PC-9 (cell line): Measurements from ENCODE around the gene ZNHIT2. TPM values are rescaled to one million over a fixed set of nuclear protein-coding genes. Genes with fewer than 3 reads are reported as not detected.

Experiments
- BruUV-seq: library from RNA; stranded (reverse); fragments of 400-500 nt; replicated peaks from 2 replicates; lab custom pipeline; 2021; lab: Mats Ljungman, UMichigan
- CTCF ChIA-PET: fragments of 300-600 bp; sonication (Branson Sonifier 250); formaldehyde crosslinking; loops from one replicate; lab custom pipeline; 2022; ENCODE audit warnings: antibody characterized with exemption; lab: Charles Lee
- POLR2A ChIA-PET: fragments of 300-600 bp; sonication (Branson Sonifier 250); formaldehyde crosslinking; loops from one replicate; lab custom pipeline; 2022; ENCODE audit warnings: antibody characterized with exemption; ENCODE audit not compliant: unreplicated experiment; lab: Charles Lee
- DNase-seq, 2 experiments: peaks; one replicate each; pipeline versions ENCODE4 v3.0.0 to v3.0.0-alpha.2; 2015 to 2022; ENCODE audit warnings: mixed read lengths in 1 of 2
- H2AFZ ChIP-seq: fragments of 200-600 bp; sonication (generic); 2 replicates; pipeline ENCODE4 v1.8.1; 2017; ENCODE audit warnings: antibody characterized with exemption
- H3F3A ChIP-seq: fragments of 200-600 bp; sonication (generic); 2 replicates; pipeline ENCODE4 v1.8.1; 2017; ENCODE audit warnings: antibody characterized with exemption, mild to moderate bottlenecking, low read depth; ENCODE audit not compliant: insufficient read depth
- H3K27ac ChIP-seq: fragments of 200-600 bp; sonication (generic); 2 replicates; pipeline ENCODE4 v1.6.1; 2016; ENCODE audit warnings: mixed run types
- H3K27me3 ChIP-seq: fragments of 200-600 bp; sonication (generic); 2 replicates; pipeline ENCODE4 v1.6.1; 2016; ENCODE audit warnings: low read depth, mixed run types; ENCODE audit not compliant: insufficient read depth
- H3K36me3 ChIP-seq: fragments of 200-600 bp; sonication (generic); 2 replicates; pipeline ENCODE4 v1.6.1; 2016; ENCODE audit warnings: low read depth, mixed run types
- H3K4me1 ChIP-seq: fragments of 200-600 bp; sonication (generic); replicated peaks from 2 replicates; pipeline ENCODE4 v1.6.1; 2016; ENCODE audit warnings: mixed run types; ENCODE audit not compliant: insufficient read depth
- H3K4me2 ChIP-seq: fragments of 200-600 bp; sonication (generic); 2 replicates; pipeline ENCODE4 v1.6.1; 2017; ENCODE audit warnings: mixed run types
- H3K4me3 ChIP-seq: fragments of 200-600 bp; sonication (generic); 2 replicates; pipeline ENCODE4 v1.6.1; 2016; ENCODE audit warnings: mixed run types
- H3K79me2 ChIP-seq: fragments of 200-600 bp; sonication (generic); 2 replicates; pipeline ENCODE4 v1.6.1; 2017; ENCODE audit warnings: low read depth, mixed run types
- H3K9me2 ChIP-seq: fragments of 200-600 bp; sonication (generic); 2 replicates; pipeline ENCODE4 v1.8.1; 2017; ENCODE audit warnings: mild to moderate bottlenecking; ENCODE audit not compliant: insufficient read depth
- H3K9me3 ChIP-seq: fragments of 200-600 bp; sonication (generic); 2 replicates; pipeline ENCODE4 v1.8.1; 2016; ENCODE audit warnings: low read depth; ENCODE audit not compliant: insufficient read depth
- H4K20me1 ChIP-seq: fragments of 200-600 bp; sonication (generic); 2 replicates; pipeline ENCODE4 v1.8.1; 2017; ENCODE audit not compliant: insufficient read depth
- EZH2 ChIP-seq: fragments of 200-600 bp; sonication (generic); IDR thresholded peaks from 2 replicates; pipeline ENCODE4 v1.8.0; 2017; ENCODE audit warnings: antibody characterized with exemption, low read depth
- intact Hi-C: fragments of 100-400 bp; cut with micrococcal nuclease; formaldehyde crosslinking; loops from one replicate; pipeline ENCODE4 v1.10.0; 2022; ENCODE audit not compliant: unreplicated experiment
- total RNA-seq: library from RNA; stranded (reverse); gene quantifications from 2 replicates; pipeline ENCODE4 v1.2.3, GENCODE V29; 2021
- TF ChIP-seq, protein P1 (sequence below): fragments of 200-600 bp; sonication (generic); conservative IDR thresholded peaks from 2 replicates; pipeline ENCODE4 v1.6.1; 2017; ENCODE audit warnings: mixed run types, antibody characterized with exemption, mild to moderate bottlenecking, moderate library complexity

The ZNHIT2 gene
- total RNA-seq, 1 experiment from 2014 or later: 13.7 TPM

DNA sequence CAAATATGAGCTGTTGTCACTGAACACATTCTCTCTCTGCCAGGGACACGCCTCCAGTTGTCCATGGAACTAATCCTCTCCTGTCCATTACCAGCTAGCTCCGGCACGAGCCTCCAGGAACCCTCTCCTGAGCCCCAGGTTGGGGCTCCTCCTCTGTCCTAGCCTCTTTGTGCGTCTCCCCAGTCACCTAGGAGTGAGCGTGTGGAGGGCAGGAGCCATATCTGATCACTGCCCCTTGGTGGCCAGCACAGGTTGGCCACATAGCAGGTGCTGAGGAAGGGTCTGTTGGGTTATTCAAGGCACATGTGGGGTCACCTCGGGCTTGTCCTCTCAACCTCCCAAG lies 14.4 kb upstream of the ZNHIT2 start:
- Histone ChIP-seq H3F3A (peaks cover 54% of the 10 kb centered on the region), H3K27ac (no peak overlapping the region), H3K4me3 (no peak overlapping the region), H3K4me2 (no peak overlapping the region), H3K4me1 (peaks cover 19% of the 10 kb centered on the region), H3K27me3 (no peaks in the 10 kb centered on the region), H3K9me2 (no peaks in the 10 kb centered on the region), H4K20me1 (peaks cover 39% of the 10 kb centered on the region), H3K36me3 (peaks cover 48% of the 10 kb centered on the region), H2AFZ (no peak overlapping the region), H3K9me3 (no peaks in the 10 kb centered on the region), H3K79me2 (peaks cover 35% of the 10 kb centered on the region)
- BruUV-seq: no TSS peak
- ChIA-PET POLR2A (no interaction called here), CTCF (no interaction called here)
- no peak for TF ChIP-seq EZH2
- TF ChIP-seq, protein P1, sequence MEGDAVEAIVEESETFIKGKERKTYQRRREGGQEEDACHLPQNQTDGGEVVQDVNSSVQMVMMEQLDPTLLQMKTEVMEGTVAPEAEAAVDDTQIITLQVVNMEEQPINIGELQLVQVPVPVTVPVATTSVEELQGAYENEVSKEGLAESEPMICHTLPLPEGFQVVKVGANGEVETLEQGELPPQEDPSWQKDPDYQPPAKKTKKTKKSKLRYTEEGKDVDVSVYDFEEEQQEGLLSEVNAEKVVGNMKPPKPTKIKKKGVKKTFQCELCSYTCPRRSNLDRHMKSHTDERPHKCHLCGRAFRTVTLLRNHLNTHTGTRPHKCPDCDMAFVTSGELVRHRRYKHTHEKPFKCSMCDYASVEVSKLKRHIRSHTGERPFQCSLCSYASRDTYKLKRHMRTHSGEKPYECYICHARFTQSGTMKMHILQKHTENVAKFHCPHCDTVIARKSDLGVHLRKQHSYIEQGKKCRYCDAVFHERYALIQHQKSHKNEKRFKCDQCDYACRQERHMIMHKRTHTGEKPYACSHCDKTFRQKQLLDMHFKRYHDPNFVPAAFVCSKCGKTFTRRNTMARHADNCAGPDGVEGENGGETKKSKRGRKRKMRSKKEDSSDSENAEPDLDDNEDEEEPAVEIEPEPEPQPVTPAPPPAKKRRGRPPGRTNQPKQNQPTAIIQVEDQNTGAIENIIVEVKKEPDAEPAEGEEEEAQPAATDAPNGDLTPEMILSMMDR: no peak
- DNase-seq: no peak
- intact Hi-C loops: no loop called here

DNA sequence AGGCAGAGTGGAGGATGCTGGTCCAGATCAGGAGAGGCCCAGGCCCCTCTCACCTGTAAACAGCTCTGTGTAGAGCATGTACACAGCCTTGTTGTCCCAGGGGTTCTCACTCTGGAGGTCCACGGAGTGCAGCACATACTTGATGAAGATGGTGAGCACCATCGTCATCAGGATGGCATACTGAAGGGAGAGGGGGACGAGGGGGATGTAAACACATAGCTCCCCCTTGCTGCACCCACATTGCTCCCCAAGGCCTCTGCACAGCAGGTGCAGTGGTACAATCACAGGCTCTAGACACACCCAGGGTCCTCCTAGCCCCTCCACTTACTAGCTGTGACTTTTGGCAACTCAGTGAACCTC lies 13.9 kb upstream of the ZNHIT2 start:
- intact Hi-C loops: no loop called here
- ChIA-PET POLR2A (no interaction called here), CTCF (no interaction called here)
- no peaks in the 10 kb centered on the region for H3K9me3 ChIP-seq
- no TSS peak for BruUV-seq
- H3F3A ChIP-seq: peaks cover 59% of the 10 kb centered on the region
- peaks cover 35% of the 10 kb centered on the region for H3K79me2 ChIP-seq
- H3K27me3 ChIP-seq: no peaks in the 10 kb centered on the region
- no peak overlapping the region for H3K27ac ChIP-seq
- H3K4me1 ChIP-seq: peaks cover 19% of the 10 kb centered on the region
- no peak overlapping the region for H3K4me3 ChIP-seq
- no peak overlapping the region for H3K4me2 ChIP-seq
- peaks cover 49% of the 10 kb centered on the region for H3K36me3 ChIP-seq
- peaks cover 39% of the 10 kb centered on the region for H4K20me1 ChIP-seq
- TF ChIP-seq EZH2: no peak
- TF ChIP-seq, protein P1: no peak
- no peaks in the 10 kb centered on the region for H3K9me2 ChIP-seq
- DNase-seq: no peak
- H2AFZ ChIP-seq: no peak overlapping the region

DNA sequence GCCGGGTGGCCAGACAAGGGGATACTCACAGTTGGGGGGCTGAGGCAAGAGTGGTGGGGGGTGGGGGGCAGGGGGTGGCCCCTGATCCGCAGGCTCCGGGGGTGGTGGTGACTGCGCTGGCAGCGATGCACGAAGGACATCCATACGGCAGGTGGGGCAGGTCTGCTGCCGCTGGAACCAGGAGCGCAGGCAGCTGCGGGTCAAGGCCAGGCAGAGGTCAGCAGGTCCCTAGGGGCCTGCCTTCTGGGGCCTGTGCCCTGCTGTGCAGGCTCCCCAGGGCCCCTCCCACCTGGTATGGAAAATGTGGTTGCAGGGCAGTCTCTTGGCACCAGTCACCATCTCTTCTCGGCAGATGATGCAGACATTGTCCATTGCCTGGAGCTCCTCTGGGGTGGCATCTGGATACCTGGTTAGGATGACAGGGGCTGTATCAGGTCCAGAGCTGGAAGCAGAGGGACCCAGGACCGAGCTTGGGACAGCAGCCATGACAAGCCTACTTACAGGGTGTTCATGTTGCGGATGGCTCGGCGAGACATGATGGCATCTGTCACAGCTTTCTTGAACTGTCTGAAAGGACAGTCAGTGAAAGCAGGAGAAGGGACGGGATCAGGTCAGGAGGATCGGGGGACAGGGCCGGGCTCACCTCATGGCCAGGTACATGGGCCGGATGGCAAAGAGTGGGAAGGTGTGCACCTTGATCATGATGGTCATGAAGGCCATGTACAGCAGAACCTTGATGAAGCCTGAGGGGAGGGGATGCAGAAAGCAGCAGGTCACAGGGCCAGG lies 13.3 kb upstream of the ZNHIT2 start:
- peaks cover 39% of the 10 kb centered on the region for H4K20me1 ChIP-seq
- no peak overlapping the region for H3K4me2 ChIP-seq
- no peak overlapping the region for H3K4me3 ChIP-seq
- POLR2A ChIA-PET: interaction anchor here (0.5 kb wide), 1 partner anchor 65 kb away, joined by 3 read pairs; no protein-coding TSS in a partner anchor
- CTCF ChIA-PET: no interaction called here
- TF ChIP-seq, protein P1: no peak
- no peak for TF ChIP-seq EZH2
- no peak overlapping the region for H2AFZ ChIP-seq
- H3K4me1 ChIP-seq: peaks cover 13% of the 10 kb centered on the region
- H3K36me3 ChIP-seq: peaks cover 51% of the 10 kb centered on the region
- peaks cover 65% of the 10 kb centered on the region for H3F3A ChIP-seq
- H3K9me3 ChIP-seq: no peaks in the 10 kb centered on the region
- H3K79me2 ChIP-seq: peaks cover 30% of the 10 kb centered on the region
- intact Hi-C loops: no loop called here
- H3K9me2 ChIP-seq: no peaks in the 10 kb centered on the region
- DNase-seq: no peak
- BruUV-seq: no TSS peak
- no peaks in the 10 kb centered on the region for H3K27me3 ChIP-seq
- H3K27ac ChIP-seq: no peak overlapping the region
